SH-SY5Y (cell line): ENCODE data around the gene ART4.

Experiments
- GATA2 ChIP-seq: IDR thresholded peaks from 2 replicates; pipeline ENCODE4 v1.6.1; 2011; ENCODE audit warnings: mild to moderate bottlenecking, low read depth, low read length
- GATA3 ChIP-seq: IDR thresholded peaks from 2 replicates; pipeline ENCODE4 v1.6.1; 2011; ENCODE audit warnings: low read depth, mild to moderate bottlenecking, low read length, moderate library complexity

Gene ART4, protein sequence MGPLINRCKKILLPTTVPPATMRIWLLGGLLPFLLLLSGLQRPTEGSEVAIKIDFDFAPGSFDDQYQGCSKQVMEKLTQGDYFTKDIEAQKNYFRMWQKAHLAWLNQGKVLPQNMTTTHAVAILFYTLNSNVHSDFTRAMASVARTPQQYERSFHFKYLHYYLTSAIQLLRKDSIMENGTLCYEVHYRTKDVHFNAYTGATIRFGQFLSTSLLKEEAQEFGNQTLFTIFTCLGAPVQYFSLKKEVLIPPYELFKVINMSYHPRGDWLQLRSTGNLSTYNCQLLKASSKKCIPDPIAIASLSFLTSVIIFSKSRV

DNA sequence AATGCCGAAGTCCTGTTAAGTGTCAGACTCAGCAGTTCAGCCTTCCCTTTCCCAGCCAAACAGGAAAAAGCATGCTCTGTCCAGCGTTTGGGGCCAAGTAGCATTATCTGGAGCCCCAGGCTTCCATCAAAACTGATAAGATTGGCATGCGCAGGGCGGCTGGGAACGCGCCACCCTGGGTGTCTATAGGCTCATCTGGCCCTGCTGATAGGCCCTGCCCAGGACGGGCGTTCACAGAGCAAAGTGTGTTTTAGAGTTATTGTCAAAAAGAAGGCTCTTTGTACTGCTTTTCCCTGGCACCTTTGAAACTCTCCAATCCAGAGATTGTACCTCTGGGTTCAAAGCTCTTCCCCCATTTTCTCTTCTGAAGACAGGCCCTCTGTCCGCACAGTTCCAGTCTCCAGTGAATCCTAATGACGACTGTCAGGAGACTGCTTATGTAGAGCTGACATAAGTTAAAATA lies at the start of gene ART4:
ART4 (minus strand) TSS at position 102 of the 463 bp plus-strand sequence. CDS start 413 bp downstream, outside the sequence.
- TF ChIP-seq GATA2: no peak
- TF ChIP-seq GATA3: no peak

DNA sequence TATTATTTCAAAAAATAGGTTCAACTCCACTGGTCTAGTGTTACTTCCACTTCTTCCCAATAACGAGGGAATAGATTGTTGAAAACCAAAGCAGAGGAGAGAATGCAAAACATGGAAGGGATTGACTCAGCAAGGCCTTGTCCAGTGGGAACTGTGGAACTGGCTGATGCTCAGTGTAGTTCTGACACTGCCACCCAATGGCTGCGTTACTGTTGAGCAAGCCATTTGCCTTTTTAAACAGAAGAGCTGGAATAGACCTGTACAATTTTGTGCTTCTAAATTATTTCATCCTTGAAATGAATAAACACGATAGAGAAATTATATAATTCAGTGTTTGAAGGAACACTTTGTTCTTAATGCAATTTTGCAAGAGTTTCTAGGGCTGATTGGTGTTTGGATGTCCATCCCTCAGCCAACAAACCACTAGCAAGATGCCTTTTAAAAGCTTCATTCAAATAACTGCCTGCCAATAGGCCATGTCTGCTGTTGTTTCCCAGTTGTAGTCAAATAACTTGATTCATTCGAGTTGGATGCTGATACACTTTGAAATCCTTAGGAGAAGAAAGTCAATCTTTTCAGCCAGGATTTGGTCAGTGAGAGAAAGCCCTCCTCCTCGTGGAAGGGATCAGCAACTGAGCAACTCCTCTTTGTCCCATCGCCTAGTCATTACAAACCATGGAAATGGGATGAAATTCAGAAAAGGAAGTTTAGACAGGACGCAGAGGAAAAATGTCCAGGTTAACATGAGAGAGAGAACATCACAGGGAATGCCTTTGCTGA lies 49.6 kb upstream of the ART4 start:
- TF ChIP-seq GATA2 (no peak), GATA3 (no peak)

DNA sequence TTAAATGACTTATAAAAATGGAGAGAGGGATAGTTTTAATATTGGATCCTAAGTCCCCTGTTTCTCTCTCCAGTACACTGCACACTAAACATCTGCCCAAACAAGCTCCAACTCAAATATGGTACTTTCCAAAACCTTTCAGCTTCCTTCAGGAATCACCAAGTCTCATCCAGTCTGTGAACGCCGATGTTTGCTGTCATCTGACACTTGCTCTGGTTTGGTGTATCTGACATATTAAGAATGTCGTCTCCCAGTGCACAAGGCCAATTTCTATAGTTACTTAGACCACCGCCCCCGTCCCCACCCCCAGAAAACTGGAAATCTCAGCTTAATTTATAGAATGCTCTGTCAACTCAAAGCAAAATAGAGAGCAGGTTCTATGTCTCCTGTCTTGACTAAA lies 47.4 kb upstream of the ART4 start:
- TF ChIP-seq GATA3 (no peak), GATA2 (no peak)

DNA sequence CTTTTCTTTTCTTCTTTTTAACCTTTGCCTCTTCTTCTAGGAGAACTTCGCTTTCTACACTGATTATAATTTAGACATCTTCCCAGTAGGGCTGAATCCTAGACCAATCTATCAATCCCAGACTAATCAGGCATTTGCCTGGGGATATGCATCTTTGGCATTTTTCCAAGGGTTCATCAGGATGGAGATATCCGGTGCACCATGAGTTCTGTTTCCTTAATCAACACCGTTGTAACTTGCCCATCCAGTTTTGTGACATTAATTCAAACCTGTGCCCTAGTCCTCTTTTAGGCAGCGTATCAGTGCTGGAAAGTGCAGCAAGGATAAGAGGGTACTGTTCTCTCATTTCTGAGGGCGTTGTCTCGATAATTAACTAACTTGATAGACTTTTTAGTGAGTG lies 42.9 kb upstream of the ART4 start:
- no peak for TF ChIP-seq GATA2
- no peak for TF ChIP-seq GATA3

DNA sequence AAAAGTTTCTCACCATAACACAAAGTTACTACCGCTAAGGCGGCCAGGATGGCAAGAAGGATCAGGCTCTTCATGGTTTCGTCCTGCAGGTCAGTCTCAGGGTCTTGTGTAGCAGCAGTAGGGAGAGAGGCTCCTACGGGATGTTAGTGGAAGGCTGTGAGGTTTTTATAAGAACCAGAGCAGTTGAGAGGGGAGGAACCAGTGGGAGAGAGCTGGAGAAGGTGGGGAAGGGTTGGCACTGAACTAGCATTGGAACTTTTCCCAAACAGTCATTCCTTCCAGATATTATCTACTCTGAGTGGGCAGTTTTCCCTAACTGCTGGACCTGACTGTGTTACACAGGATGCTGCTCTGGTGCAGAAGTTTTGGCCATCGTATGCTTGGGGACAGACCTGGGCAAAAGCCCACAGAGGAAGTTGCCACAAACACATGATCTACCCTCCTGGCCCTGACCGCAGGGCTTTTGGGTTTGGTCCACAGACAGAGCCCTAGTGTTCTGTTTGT lies 42.4 kb upstream of the ART4 start, which contains the start of gene MGP:
MGP (minus strand) TSS at position 137 of the 504 bp plus-strand sequence; CDS start at position 74, 63 bp downstream.
- no peak for TF ChIP-seq GATA3
- no peak for TF ChIP-seq GATA2

DNA sequence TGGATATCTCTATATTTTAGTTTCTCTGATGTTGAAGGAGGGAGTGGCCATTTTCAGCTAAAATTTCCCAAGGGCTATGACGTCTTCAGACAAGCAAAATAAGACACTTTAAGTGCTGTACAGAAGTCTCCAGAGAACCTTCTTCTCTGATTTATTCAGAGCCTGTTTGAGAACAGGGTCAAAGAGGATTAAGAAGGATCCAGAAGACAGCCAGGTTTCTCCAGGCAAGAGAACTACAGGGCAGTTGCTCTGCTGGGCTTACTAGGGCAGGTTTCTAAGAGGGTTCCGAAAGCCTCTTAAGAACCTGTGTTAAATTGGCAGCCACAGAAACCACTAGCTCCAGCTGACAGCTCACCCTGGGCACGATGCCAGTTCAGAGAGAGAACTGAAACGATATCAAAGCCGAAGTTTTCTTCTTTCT lies 41.1 kb upstream of the ART4 start:
- no peak for TF ChIP-seq GATA3
- no peak for TF ChIP-seq GATA2

DNA sequence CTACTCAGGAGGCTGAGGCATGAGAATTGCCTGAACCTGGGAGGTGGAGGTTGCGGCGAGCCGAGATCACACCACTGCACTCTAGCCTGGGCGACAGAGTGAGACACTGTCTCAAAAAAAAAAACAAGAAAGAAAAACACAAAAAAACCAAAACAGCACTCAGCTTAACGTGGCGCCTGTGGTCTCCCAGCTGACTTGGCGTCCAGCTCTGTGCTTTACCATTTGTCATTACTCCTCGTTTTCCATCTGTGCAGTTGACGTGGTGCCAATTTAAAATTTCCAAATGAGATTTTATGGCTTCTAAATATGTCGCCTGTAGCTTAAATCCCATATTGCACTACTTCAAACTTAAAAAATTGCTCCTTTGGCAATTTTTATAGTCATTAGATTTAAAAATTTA lies 40.4 kb upstream of the ART4 start:
- TF ChIP-seq GATA3 (no peak), GATA2 (no peak)

DNA sequence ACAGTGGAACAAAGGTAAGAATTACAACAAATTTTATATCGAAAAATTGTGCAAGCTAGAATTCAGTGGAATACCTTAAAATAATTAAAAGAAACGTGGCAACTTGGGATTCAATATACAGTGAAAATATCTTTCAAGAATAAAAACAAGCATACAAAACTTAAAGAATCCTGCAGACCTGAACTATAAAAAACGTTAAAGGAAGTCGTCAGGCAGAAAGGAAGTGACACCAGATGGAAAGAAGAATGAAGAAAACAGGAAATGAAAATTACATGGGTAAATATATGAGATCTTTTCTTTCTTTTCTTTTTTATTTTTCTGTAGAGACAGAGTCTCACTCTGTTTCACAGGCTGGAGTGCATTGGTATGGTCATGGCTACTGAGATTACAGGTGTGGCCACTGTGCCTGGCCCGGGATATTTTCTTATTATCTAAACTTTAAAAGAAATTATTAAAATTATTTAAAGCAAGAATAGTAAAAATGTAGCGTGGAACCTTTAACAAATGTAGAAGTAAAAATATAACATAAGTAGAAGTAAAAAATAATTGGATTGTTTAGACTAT lies 37.6 kb upstream of the ART4 start:
- TF ChIP-seq GATA3 (no peak), GATA2 (no peak)

DNA sequence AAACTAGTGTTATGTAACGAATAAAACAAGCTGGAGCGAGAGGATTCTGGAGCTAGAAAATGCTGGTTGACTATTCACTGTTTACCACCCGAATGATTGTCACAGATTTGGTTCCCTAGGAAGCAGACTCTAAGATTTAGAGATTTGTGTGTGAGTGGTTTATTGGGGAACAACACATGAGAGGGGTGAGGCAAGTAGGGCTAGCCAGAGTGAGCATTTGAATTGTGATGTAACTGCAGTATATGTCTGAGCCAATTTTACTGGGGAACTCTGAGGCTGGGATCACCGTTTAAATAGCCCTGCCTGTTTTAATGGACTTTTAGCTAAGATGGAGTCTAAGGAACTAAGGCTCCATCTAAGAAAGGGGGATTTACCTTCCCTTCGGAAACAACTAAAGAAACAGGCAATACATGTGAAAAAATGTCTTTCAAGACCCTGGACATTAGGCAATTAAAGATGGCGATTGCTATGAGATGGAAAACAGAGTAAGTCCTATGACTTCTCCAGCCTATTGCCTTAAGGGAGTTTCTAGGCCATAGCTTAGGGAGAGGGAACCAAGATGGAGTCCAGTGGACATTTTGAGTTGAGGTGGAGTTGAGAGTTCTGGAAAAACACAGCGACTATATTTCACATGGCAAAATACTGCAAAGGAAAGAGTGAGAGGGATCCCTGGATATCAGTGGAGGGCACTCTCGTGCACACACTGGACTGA lies 36.1 kb upstream of the ART4 start:
- TF ChIP-seq GATA2: no peak

DNA sequence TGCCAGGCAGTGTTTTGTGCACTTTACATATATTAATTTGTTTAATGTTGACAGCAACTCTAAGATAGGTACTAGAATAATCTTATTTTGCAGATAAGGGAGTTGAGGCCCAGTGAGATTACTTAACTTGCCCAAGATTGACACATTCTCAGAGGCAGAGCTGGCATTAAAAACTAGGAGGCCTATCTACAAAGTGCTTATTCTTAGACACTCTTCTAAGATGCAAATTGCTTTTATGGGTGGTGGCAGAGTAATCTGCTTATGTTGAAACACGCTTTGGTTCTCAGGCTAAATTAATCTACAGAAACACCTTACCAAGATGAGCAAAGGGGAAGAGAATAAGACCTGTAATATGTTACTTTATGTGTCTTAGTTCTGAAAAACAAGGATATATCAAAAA lies 35.2 kb upstream of the ART4 start:
- TF ChIP-seq GATA3 (no peak), GATA2 (no peak)

DNA sequence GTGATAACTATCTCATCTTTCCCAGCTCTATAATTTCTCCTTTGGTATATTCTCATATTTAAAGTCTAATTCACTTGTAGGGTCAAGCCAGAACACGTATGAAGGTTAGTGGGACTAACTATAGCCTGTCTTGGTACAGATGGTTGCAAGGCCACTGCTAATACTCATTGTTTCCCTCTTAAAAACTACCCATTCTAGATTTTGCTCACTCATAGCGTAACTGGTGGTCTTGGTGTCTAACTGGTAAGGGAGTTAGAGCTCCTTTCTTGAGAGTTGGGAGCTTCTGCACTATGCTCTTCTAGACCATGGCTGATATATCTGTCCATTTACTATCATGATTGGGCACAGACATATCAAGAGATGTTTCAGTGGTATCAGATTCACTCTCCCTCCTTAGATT lies 33.5 kb upstream of the ART4 start:
- TF ChIP-seq GATA2 (no peak), GATA3 (no peak)

DNA sequence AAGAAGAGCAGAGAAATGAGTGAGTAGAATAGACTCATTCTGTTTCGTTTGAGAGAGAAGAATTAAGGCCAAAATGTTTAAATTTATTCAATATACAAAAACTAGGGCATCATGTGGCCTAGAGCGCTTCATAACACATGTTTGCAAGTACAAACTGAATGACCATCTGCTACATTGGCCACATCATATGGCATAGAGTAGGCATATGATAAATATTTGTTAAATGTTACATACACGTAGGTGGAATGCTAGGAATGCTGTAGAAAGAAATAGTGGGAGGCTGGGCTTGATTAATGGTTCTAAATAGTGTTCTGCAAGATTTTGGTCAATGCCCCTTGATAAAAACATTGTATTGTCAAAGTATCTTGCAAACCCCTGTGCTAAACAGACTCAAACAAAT lies 31.6 kb upstream of the ART4 start:
- TF ChIP-seq GATA3 (no peak), GATA2 (no peak)

DNA sequence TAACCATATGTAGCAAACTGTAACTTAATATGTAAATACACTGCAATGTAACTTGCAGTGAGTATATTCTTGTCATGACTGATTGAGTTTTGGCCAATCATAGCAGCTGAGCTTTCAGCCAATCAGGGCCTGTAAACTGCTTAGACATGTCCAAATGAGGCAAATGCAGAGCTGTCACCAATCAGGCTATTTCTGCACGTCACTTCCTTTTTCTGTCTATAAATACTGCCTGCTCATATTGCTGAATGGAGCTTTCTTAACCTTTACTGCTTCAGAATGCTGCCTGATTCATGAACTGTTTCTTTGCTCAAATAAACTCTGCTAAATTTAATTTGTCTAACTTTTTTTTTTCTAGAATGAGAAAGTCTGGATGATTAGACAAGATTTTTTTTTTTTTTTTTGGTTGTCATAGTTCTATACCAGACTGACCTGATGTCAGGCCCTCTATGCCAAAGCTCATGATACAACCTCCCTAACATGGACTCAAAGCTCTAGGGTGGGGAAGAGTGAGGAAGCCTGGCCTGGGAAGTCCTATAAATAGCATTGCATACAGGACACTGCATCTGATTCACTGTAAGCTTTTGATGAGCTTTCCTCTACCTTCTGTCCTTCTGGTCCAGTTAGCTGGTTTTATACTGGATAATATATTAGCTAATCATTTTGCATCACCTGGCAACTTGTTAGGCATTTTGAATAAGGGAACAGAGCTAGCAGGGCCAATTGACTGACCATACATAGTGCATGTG lies 30.3 kb upstream of the ART4 start:
- TF ChIP-seq GATA3 (no peak), GATA2 (no peak)

DNA sequence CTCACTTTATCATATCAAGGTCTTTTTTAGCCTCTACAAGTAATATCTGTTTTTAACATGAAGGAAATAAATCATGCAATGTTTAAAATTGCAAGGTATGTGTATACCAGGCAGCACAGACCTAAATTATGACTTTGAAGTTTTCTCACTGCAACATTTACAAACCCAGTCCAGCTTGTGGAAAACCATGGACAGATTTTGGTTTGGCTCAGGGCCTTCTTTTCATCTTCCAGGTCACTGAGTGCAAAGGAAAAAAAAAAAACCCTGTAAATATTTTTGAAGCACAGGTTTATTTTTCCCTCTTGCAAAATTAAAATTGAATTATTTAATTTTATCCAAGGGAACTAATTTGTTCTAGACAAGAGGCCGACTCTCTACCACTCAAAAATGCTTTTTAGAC lies 28.6 kb upstream of the ART4 start:
- TF ChIP-seq GATA3 (no peak), GATA2 (no peak)
